ENCODE data around the gene SCFD2. TPM values are rescaled to one million over a fixed set of nuclear protein-coding genes. Genes with fewer than 3 reads are reported as not detected.

Gene SCFD2
- total and polyA plus RNA-seq, 4 donors: 5.2 to 28.7 (median 16.4) TPM

- H3K27ac ChIP-seq (ENCODE audit: low read depth in 1 of 2, low read length in 1 of 2): no peak overlapping the region
- 81 to 87% methylated on average over 4 of the region's 4 CpGs for WGBS, 2 donors
- H3K4me1 ChIP-seq (ENCODE audit: control insufficient read depth in 5 of 5, insufficient read depth in 5 of 5, low read length in 5 of 5): no peaks in the 10 kb centered on the region
- no peak overlapping the region for H3K9ac ChIP-seq (ENCODE audit: insufficient read depth in 1 of 2, low read length in 2 of 2)
- no peaks in the 10 kb centered on the region for H3K9me3 ChIP-seq (ENCODE audit: control insufficient read depth in 4 of 4, insufficient read depth in 3 of 4, low read length in 3 of 4)
- no peaks in the 10 kb centered on the region for H3K36me3 ChIP-seq (ENCODE audit: control insufficient read depth in 4 of 4, insufficient read depth in 4 of 4, low read length in 4 of 4)
- TF ChIP-seq CTCF (IDR thresholded peaks at IDR 0.05; ENCODE audit: control extremely low read depth, extremely low read depth): no peak
- no peak for DNase-seq
- no peak for ATAC-seq (ENCODE audit: insufficient read depth, low FRiP score)
- H3K4me3 ChIP-seq: no peak overlapping the region
- peaks cover 0 to 35% (median 16%) of the 10 kb centered on the region in 3 donors for H3K27me3 ChIP-seq (ENCODE audit: control insufficient read depth in 3 of 3, insufficient read depth in 3 of 3, low read length in 2 of 3)
Measured at GRCh38 chr4:53371843-53372521, 6.1 kb upstream of the SCFD2 start.

- WGBS, 2 donors: 83 to 84% methylated on average over 3 of the region's 3 CpGs
Measured at GRCh38 chr4:53371049-53371448, 5.2 kb upstream of the SCFD2 start.

GRCh38 chr4:53367721-53368120 lies 1.9 kb upstream of the SCFD2 start:
- Histone ChIP-seq H3K9ac (ENCODE audit: insufficient read depth in 1 of 2, low read length in 2 of 2) (no peak overlapping the region), H3K4me3 (no peak overlapping the region), H3K9me3 (ENCODE audit: control insufficient read depth in 4 of 4, insufficient read depth in 3 of 4, low read length in 3 of 4) (no peaks in the 10 kb centered on the region), H3K27ac (ENCODE audit: low read depth in 1 of 2, low read length in 1 of 2) (no peak overlapping the region), H3K36me3 (ENCODE audit: control insufficient read depth in 4 of 4, insufficient read depth in 4 of 4, low read length in 4 of 4) (no peaks in the 10 kb centered on the region), H3K27me3 (ENCODE audit: control insufficient read depth in 3 of 3, insufficient read depth in 3 of 3, low read length in 2 of 3) (peaks cover 0 to 32% (median 16%) of the 10 kb centered on the region in 3 donors), H3K4me1 (ENCODE audit: control insufficient read depth in 5 of 5, insufficient read depth in 5 of 5, low read length in 5 of 5) (peaks cover 0 to 22% (median 5%) of the 10 kb centered on the region in 5 donors)
- ATAC-seq (ENCODE audit: insufficient read depth, low FRiP score): no peak
- TF ChIP-seq CTCF (IDR thresholded peaks at IDR 0.05; ENCODE audit: control extremely low read depth, extremely low read depth): no peak
- DNase-seq: no peak
- 73 to 78% methylated on average over 2 of the region's 2 CpGs for WGBS, 2 donors

More at GRCh38 chr4:53371049-53371448, 5.2 kb upstream of the SCFD2 start:
- H3K36me3 ChIP-seq (ENCODE audit: control insufficient read depth in 4 of 4, insufficient read depth in 4 of 4, low read length in 4 of 4): no peaks in the 10 kb centered on the region
- H3K27me3 ChIP-seq (ENCODE audit: control insufficient read depth in 3 of 3, insufficient read depth in 3 of 3, low read length in 2 of 3): peaks cover 0 to 35% (median 16%) of the 10 kb centered on the region in 3 donors
- H3K4me3 ChIP-seq: no peak overlapping the region
- no peak overlapping the region for H3K27ac ChIP-seq (ENCODE audit: low read depth in 1 of 2, low read length in 1 of 2)
- ATAC-seq (ENCODE audit: insufficient read depth, low FRiP score) (no peak), DNase-seq (no peak)
- H3K9me3 ChIP-seq (ENCODE audit: control insufficient read depth in 4 of 4, insufficient read depth in 3 of 4, low read length in 3 of 4): no peaks in the 10 kb centered on the region
- H3K9ac ChIP-seq (ENCODE audit: insufficient read depth in 1 of 2, low read length in 2 of 2): no peak overlapping the region
- TF ChIP-seq CTCF (IDR thresholded peaks at IDR 0.05; ENCODE audit: control extremely low read depth, extremely low read depth): no peak
- H3K4me1 ChIP-seq (ENCODE audit: control insufficient read depth in 5 of 5, insufficient read depth in 5 of 5, low read length in 5 of 5): peaks cover 0 to 3% (median 2%) of the 10 kb centered on the region in 5 donors

Data from lung (tissue), 12 donors.